Activated CD8-positive, alpha-beta memory T cell treated with anti-CD3 and anti-CD28 coated beads, Interleukin-2, amount 50 U/mL, for 24 hours (primary cell): ENCODE measurements around the gene SPATA19.

Experiments
- DNase-seq: peaks from one replicate; pipeline ENCODE4 v3.0.0-alpha.2; 2020; ENCODE audit errors: extremely low read depth

Gene SPATA19

DNA sequence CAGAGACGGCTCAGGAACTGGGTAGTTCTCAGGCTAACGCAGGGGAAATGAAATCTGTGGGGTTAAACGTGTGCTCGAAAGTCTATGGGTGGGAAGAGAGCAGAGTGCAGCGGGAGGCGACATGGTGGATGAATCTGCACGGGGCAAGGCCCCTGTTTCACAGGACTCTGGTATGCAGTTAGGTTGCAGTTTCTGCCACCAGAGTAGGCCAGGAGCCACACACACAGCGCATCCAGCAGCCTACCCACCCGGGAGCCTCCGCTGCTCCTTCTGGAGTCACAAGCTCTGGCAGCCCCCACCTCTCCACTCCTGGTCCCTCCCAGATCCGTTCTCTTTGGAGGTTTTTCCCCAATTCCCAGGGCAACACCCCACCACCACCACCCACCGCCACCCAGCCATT lies 27.0 kb downstream of the SPATA19 start:
- no peak for DNase-seq

DNA sequence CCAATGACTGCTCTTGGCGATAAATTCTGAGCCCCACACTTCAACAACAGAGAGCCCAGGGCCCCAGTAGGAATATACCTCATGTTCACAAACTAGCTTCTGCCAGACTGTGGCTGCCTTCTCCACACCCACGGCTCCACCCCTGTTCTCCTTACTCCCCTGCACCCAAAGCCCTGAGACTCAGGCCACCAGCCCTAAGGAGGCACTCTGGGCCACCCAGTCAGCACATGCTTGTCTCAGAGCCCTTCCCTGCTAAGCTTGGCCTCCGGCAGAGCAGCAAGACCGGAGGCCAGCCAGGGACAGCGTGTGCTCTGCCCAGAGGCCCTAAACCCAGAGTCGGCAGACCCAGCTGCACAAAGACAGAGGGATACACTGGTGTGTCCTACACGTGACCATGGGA lies 27.9 kb downstream of the SPATA19 start:
- no peak for DNase-seq

DNA sequence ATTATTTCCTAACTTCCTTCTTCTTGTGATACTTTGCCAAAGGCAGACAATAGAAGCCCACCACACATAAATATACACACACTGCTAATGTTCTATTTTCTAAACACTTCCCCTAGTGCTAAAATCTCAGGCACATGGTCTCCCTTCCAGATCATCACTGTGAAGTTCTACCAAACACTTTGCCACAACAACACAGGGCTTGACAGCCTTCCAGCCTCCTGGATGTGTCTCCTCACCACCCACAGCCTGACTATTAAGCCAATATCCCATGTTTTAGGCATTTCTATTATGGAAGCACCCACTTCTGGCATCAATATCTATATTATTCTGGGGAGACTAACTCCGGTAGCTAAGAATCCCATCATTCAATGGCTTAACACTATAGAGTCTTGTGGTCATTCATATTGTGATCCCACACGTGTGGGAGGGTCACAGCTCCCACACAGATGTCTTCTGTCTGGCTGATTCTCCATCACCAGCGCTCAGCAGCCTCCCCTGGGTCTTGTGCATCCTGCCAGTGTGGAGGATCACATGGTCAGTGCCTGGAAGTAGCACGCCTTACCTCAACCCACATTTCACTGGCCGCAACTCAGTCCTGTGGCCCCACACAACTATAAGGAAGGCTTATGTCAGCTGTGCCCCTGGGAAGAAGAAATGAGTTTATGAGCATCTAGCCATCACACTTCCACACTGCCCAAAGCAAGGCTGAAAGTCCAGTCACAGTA lies 29.0 kb downstream of the SPATA19 start:
- no peak for DNase-seq

DNA sequence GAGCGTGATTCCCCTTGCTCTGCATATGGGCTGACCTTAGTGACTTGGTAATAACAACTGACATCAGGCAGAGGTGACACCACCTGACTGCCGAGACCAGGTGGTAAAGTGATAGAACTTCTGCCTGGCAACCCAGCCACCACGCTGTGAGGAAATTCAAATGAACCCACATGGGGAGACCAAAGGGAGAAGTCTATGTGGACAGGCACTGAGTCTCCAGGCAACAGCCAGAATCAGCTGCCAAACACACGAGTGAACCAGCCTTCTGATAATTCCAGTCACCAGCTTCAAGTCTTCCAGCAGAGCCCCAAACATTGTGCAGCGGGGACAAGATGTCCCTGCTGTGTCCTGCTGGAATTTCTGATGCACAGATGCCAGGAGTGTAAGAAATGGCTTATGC lies 29.7 kb downstream of the SPATA19 start:
- no peak for DNase-seq

DNA sequence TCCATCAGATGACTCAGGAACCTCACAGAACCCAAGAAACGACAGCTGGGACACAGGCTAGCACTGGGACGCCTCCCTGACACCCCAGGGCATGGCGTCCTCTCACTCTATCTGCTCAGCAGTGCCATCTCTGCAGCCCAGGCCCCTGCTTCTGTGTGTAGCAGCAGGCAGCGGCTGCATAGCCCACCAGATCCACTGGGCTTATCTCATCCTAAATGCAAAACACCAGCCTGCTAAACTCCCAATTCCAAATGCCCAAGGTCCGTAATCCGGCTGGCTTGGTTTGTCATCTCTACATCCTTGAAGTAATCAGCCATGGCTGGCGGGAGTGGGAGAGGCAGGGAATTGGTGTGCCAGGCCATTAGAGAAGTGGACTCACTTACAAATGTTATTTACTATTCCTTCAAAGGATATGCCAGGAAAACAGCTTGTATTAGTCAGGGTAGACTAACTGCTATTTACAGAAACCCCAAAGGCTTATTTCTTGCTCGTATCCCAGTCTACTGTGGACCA lies 30.7 kb downstream of the SPATA19 start:
- DNase-seq, result no peak

DNA sequence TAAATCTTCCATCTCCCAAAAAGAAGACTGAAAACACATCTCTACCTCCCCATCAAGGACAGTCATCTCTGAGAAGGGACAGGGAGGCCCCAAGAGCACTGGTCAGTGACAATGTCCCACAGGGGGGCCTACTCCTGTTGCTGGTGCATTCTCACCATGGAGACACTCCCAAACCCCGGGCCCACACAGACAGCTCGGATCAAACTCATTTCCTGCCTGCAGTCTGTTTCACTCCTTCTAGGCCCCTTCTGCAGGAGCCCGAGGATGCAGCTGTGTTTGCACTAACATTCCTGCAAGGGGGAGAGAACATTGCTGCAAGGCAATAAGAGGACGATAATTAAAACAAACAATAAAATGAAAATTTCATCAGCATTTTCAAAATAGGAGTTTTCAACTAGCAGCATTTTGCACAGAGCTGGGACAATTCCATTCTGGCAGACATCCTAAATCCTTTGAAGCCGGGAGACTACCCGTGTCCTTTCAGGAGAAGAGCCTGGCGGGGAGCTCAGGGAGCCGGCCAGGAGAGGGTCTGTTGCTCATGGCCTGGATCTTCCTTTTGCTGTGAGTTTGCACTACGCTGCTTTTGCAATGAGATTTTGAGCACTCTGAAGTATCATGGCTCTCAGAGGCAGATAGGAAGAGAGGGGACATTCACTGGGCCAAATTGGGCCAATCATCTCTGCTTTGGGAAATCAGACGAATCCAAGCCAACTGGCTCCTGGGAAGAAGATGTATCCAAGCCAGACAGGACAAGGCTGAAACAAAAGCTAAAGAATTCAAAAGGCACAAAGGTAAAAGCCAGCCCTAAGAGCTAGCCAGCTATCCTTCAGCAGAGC lies 33.2 kb downstream of the SPATA19 start:
- DNase-seq, result no peak

DNA sequence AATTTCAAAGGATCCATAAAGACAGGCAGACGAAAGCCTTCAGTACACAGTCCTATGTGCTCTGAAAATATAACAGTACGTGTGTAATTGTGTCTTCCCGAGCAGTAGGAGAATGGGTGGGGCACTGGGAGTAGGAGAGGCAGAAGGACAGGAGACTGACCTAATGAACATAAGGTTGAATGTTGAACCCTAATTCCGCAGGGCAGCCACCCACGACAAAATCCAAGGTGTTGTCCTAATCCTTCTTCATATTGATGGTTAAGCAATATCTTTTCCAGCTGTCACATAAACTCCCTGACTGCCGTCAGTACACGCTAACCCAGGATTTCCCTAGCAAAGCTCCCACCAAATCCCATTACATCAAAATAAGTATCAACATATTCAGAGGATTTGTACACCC lies 34.5 kb downstream of the SPATA19 start:
- DNase-seq, result no peak

DNA sequence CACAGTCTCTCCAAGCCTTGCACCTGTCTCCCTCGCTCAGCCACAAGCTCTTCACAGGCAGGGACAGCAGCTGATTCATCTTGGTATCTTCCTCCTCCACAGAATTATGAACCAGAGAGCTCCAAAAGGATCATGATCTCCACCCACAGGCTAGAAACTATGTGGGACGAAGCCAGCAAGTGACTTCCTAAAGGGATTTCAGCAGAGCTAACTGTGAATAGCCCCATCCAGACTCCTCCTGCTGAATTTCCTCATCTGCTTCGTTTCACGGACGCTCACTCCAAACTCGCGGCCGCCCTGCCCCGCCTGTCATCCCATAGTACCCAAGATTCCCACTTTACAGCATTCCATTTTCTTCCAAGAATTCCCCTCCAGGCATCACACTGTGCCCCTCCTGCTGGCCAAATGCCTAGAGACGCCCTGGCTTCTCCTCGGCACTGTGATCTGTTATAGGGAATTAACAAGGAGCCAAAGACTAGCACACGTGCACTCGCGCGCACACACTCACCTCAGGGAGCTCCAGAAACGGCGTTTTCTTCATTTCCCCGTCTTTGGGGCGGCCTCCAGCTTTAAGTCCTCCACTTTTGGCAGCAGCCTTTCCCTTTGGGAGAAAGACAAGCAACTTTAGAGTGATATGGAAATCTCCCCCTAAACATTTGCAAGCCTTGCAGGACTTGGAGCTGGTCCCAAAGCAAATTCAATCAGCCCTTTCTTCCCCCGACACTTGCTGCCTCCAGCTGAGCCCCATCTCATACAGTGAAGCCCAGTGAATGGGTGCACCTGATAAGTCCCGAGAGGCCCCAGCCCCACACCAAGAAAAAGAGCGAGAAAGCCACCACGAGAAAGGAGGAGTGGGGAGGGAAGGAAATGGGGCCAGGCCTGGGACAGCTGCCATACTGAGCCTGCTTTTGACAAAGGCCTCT lies 35.5 kb downstream of the SPATA19 start:
- no peak for DNase-seq

DNA sequence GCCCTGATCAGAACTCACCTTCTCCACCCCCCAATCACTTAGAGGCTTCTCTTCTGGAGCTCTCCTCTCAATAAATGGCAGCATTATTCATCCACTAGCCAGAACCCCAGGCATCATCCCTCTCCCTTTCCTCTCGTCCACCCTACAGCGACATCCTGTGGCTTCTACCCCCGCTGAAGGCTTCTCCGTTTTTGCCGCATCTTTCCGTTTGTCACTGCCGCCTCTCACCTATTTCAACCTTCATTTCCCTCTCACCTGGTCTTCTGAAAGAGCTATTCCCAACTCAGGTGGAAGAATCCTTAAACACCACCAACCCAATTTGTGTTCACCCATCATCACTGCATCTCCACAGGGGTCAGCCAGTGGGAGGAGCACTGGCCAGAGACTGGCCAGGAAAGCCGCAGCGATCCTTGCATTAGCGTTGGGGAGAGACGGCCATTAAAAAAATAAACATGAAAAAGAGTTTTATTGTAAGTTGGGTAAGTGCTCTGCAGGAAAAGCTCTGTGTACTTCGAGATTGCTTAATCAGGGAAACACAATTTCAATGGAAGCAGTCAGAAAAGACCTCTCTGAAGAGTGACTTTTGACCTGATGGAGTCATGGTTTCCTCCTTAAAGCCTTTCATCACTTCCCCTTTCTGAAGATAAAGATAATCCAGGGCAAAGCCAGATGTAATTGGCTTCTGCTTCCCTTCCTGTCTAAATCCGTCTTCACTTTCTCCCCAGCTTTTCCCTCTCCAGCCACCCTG lies 36.7 kb downstream of the SPATA19 start:
- no peak for DNase-seq

DNA sequence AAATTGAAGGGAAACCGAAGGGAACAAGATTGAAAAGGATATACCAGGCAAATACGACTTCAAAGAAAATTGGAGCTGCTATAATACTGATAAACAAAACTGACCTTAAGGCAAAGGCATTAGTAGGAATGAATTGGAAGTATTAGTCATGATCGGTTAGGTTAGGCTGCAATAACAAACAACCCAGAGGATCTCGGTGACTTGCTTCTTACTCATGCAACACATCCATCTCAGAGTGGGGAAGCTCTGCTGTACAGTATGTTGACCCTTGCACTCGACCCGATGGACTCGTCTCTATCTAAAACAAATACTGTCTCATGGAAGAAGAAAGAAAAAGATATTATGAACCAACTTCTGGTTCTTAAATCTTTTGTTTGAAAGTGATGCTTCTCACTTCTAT lies 42.3 kb downstream of the SPATA19 start:
- DNase-seq, result no peak

DNA sequence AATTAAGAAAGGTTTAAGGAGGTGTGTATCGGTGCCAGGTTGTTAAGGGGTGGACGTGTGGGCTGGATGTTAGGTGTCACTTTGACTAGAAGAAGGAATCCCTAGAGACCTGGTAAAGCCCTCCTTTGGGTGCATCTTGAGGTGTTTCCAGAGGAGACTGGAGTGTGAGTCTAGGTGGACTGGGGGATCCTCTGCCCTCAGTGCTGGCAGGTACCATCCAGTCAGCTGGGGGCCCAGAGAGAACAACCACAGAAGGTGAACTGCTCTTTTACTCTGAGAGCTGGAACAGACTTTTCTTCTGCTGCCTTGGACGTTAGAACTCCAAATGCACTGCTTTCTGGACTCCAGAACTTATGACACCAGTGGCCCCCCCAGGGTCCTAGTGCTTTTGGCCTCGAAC lies 44.0 kb downstream of the SPATA19 start:
- no peak for DNase-seq

DNA sequence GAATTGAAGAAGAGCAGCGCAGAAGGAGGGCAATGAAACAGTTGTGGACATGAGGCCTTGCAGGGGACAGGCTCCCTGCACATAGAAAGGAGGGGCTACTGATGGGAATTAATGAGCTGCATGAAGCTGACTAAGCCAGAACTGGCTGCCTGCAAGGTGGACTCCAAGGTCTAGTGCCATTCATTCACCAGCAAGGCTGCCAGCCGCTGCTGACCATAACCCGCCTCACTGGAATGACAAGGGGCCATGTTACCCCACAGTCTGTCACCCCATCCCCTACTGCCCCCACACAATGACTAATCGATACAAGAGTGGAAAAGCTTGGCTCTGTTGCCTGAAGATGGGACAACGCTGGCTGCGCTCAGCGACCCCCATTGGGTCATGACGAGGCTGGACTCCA lies 44.6 kb downstream of the SPATA19 start:
- no peak for DNase-seq

DNA sequence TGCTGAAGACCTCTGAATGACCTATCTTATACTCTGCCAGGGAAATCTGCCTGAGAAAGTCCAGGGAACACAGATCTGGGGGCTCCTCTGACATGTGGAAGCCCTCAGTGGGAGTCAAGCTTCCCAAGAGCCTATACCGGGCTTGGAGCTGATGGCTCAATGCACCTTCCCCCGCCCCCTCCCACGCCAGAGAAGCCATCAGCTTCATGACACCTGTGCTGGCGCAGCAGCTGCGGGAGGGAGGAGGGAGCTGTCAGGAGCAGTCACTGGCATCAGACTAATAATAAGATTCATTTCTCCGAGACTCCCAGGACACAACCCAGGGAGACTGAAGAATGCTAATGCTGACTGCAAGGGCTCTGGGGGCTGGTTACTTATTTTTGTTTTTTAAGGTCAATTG lies 47.8 kb downstream of the SPATA19 start:
- no peak for DNase-seq

DNA sequence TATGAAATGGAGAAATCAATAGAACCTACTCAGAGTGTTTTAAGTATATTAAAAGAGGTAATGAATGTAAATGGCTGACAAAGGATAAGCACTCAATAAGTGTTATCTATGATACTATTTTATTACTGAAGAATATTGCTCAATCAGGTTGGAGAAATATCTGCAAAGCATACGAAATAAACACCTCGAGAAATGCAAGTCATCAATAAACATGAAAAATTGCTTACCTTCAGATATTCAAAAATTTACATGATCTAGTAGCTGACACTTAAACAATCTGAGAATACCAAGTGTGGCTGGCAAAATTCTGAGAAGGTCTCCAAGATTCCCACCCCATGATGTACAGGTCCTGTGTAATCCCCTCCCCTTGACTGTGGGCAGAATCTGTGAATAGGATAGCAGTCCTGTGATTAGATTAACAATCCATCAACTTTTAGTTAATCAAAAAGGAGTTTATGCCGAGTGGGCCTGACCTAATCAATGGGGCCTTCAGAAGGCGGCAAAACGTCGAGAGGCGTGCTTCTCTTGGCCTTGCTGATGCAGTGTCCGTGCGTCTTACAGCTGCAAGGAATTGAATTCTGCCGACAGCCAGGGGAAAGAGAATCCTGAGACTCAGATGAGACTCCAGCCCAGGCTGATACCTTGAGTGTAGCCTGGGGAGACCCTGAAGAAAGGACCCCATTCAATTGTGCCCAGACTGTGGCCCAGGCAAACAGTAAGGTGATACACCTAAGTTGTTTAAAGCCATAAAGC lies 49.1 kb downstream of the SPATA19 start:
- DNase-seq, result no peak

DNA sequence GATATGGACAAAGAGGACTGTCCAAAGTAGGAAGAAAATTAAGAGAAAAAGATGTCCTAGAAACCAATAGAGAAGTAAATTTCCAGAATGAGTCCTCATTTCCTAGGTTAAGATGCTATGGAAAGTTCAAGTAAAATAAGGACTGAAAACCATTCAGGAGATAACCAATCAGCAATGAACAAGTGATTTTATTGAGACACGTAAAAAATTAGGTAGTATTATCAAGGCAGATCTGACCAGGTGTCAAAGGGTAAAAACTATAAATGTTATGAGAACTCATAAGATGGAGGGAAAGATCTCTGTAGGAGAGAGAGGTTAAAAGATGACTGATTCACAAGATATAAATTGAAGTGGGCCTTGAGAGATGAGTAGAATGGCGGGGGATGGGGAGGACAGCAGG lies 50.2 kb downstream of the SPATA19 start:
- no peak for DNase-seq

DNA sequence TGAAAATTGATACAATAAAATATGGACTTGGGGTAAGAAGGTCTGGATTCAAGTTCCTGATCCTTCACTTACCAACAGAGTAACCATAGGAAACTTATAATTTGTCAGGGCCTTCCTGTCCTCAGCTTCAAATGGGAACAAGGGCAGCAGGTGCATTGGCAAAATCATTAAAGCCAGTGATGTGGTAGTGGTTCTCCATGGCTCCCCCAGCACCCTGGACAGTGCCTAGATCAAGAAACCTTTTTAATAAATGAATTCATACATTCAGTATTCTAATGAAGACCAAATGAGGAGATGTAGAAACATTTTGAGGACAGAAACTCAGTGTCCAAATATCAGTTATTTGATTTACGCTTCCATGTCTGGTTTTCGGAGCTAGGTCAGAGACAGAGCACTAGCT lies 51.1 kb downstream of the SPATA19 start:
- no peak for DNase-seq

DNA sequence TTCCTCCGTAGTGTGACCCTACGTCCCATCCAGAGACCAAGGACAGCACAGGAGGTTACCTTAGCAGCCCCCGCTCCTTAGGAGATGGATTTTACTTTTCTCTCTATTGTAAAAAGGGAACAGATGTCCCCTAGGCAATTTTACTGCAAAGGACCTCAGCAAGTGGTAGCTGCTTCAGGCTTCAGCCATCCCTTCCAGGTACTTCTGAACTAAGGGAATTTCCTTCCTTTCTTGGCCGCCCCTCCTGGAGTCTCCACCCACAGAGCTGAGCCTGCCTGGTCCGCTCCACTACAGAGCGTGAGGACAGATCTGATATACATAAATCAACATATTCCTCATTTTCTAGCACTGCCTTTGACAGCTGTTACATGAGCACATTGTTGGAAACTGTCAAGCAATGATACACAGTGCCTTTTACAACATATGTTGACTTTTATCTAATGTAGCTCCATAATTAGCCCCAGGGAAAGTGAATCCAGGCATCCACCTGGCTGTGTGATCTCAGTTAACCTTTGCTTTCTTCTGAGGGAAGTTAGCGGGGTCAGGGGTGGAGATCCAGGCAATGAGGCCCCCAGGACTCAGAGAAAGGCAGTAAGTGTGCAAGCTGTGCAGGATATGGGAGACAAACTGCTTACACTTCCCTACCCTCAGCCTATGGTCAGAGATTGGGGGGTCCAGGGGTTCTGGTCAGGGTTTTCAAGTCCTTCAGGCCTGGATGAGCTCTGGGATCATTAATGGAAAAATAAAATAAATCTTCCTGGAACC lies 51.9 kb downstream of the SPATA19 start:
- no peak for DNase-seq

DNA sequence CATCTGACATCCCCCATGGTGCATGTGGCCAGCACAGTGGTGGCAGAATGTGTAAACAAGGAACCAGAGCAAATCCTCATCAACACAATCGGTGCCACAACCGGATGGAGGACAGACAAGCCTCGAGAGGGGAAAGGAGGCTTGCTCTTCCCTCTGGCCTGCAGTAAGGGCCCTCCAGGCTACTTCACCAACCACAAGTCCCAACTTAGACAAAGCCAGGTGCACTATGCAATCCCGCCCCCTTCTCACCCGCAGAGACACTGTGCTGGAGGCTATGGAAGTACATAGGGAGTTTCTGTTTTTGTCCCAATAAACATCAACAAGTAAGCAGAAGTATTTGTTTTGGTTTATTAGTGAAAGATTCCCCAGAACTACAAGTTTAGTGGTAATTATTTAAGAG lies 54.3 kb downstream of the SPATA19 start:
- DNase-seq, result no peak
